SK-N-MC (cell line): ENCODE measurements around the gene RPS14.
A peak's percentile ranks its signal among the peaks of the same experiment; 100 is the strongest.

ENCODE experiments used
- EZH2 ChIP-seq: fragments of 200-600 bp; sonication (generic); IDR thresholded peaks from one replicate; pipeline ENCODE4 v1.6.1; 2017; ENCODE audit warnings: antibody characterized with exemption
- FOXP2 ChIP-seq: optimal IDR thresholded peaks from 2 replicates; pipeline ENCODE3; 2011; ENCODE audit warnings: mild to moderate bottlenecking, moderate library complexity; ENCODE audit not compliant: insufficient read depth; ENCODE audit errors: extremely low read length, control extremely low read depth
- POLR2AphosphoS5 ChIP-seq: IDR thresholded peaks from 2 replicates; pipeline ENCODE4 v1.6.1; 2012; ENCODE audit warnings: mild to moderate bottlenecking, low read depth, low read length, borderline replicate concordance

GRCh38 chr5:150448334-150448733 lies 1.2 kb downstream of the RPS14 start:
- TF ChIP-seq EZH2 = no peak
- TF ChIP-seq POLR2AphosphoS5 = 0 out of 2 replicates have a peak, but pooled peaks have one; percentile 9
- no peak for TF ChIP-seq FOXP2
